GM19351 (cell line): ENCODE measurements around the gene FBXO36.
A peak's percentile ranks its signal among the peaks of the same experiment; 100 is the strongest.
"Not testable (repeated sequence)": the region's sequence is repeated elsewhere in the genome, so short reads cannot be mapped to it uniquely, and the experiment has no call there.

Source experiments
- ATAC-seq: cut with Tn5 transposase; IDR thresholded peaks from one replicate; pipeline ENCODE4 v1.9.1; 2021; ENCODE audit warnings: mild to moderate bottlenecking, moderate library complexity; ENCODE audit not compliant: unreplicated experiment

Gene FBXO36

DNA sequence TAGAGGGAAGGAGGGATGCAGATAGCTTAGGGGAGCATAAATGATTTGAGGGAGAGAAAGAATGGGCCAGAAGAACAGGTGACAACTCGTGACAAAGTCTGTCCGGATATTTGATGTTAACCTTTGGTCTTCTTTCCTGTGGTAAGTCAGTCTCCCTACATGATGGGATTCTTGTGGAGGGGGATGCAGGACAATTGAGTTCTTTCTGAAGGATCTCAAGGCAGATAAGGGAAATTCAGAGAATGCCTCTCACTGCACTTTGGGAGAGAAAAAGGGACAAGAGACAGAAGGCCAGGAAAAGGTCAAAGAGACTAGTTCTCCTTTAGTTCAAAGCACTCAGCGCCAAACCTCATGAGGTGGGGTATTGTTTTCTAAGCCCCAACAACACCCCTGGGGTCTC, 34.2 kb downstream of the FBXO36 start:
- no peak for ATAC-seq

DNA sequence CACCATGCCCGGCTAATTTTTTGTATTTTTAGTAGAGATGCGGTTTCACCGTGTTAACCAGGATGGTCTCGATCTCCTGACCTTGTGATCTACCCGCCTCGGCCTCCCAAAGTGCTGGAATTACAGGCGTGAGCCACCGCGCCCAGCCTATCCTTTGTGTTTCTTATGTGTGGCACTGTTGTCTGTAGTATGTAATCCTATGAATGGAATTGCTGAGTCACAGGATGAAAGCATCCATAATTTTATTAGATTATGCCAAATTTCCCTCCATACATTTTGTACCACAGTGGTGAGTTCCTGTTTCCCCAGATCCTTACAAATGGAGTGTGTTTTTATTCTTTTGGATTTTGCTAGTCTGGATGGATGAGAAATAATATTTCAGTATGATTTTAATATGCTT, 41.3 kb downstream of the FBXO36 start:
- ATAC-seq: not testable (repeated sequence)

DNA sequence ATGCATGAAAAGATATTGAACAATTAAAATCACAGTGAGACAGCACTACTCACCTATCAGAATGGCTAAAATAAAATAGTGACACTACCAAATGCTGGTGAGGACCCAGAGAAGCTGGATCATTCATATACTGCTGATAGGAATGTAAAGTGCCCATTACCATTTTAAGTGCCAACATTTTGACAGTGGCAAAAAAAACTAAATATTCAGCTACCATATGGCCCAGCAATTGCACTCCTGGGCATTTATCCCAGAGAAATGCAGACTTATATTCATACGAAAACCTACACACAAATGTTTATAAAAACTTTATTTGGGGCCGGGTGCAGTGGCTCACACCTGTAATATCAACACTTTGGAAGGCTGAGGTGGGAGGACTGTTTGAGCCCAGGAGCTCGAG, 47.6 kb downstream of the FBXO36 start:
- ATAC-seq: no peak

DNA sequence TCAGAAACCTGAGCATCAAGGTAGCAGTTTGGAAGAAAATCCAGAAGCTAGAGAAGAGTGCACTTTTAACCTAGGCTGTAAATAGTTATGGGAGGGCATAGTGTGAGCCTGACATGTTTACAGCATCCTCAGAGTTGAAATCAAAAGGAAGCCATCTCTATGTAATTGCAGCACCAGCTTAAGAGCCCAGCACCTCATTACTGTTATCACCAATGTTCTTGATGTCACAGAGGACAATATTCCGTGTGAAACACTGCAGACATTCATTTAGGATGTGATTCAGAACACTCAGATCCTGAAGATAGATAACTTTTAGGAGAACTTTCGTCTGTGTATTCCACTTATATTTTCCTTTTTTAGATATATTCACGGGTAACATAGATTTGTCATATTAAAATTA, 48.1 kb downstream of the FBXO36 start:
- no peak for ATAC-seq

DNA sequence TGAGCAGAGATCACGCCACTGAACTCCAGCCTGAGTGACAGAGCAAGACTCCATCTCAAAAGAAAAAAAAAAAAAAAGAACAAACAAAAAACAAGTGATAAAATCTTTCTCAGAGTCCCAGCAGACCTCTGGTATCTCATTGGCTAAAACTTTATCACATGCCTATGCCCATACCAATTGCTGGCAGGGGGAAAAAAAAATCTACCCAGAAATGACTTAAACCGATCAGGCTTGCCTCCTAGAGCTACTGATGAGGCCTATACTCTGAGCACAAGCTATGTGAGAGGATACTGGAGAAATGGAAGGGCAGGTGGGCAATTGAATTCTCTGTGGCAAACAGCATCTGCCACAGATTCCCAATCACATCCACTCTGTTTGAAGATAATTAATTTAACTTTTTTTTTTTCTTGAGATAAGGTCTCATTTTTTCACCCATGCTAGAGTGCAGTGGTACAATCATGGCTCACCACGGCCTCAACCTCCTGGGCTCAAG, 49.0 kb downstream of the FBXO36 start:
- no peak for ATAC-seq

DNA sequence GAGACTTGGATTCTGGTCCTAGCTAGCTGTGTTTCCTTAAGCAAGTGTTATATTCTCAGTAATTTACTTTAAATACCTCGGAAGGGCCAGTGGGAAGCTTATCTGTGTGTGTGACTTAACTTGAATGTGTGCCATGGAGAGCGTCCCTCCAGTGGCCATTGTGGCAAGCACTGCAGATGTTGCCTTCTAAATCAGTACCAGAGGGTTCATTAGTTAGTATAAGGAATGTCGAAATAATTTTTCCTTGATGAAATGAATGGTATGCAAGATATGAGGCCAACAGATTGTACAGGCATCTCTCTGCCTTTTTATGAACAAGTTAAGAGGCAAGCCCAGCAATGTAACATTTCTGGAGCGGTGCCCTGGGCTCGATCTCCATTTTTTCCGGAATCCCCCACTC, 52.0 kb downstream of the FBXO36 start:
- no peak for ATAC-seq

DNA sequence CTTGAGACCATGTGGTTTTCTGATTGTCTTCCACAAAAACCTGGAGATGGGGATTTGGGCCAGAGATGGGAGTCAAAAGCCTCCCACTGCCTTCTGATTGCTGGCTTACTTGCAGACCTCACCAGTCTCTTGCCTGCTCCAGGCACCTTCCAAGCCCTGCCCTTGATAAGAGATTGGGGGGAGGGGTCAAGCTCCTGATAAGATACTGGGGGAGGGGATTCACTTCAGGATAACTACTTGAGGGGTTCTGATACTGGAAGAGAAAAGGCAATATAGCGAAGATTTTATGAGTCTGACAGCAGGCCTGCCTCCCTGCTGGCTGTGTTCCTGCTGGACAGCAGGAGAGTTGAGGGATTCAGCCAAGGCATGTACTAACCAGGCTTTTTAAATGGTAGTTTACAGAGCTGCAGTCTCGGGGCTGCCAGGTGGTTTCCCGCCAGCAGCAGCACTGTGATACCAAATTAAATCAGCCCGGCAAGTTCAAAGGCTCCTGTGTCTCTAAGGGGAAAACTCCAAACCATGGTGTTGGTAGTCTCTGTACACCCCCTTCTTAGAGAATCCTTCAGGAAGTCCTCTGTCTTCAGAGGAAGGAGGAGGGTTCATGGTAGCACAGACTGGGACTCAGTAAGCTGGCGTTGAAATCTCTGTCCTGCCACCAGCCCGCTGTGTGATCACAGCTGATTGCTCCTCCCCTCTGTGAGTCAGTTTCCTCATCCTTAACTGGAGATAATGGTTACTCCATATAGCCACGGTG, 58.3 kb downstream of the FBXO36 start:
- ATAC-seq: peak; percentile 81

DNA sequence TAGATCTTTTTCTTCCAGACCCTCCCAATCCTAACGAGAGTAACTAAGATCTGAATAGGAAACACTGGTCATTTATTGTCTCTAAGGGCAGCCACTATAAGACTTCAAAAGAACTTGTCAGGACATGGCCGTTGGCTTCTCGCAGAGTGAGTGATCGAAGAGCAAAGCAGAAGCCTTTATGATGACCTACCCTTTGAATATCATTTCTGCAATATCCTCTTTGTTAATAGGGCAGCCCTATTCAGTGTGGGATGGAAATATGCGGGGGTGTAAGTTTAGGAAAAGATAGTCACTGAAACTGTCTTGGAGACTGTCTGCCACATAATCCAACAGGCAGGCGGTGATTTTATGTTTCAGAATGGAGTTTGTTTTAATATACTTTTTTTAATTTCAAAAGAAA, 70.9 kb downstream of the FBXO36 start:
- ATAC-seq: no peak

DNA sequence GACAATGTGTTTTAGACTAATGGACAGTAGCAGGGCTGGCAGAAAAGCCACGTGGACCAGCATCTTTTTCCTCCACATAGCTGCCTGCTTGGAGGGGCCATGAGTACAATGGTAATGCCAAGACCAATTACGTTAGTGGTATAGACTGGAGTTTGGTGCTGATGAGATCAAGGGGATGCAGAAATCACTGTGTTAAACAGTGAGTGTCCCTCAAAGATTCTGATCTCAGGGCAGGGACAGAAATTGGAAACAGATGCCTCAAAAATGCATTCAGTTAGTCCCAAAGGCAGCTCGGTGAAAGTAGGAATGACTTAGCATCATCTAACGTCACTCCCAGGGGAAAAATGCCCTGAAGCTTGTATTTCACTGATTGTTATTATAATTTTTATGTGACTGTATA, 74.0 kb downstream of the FBXO36 start:
- ATAC-seq: no peak

DNA sequence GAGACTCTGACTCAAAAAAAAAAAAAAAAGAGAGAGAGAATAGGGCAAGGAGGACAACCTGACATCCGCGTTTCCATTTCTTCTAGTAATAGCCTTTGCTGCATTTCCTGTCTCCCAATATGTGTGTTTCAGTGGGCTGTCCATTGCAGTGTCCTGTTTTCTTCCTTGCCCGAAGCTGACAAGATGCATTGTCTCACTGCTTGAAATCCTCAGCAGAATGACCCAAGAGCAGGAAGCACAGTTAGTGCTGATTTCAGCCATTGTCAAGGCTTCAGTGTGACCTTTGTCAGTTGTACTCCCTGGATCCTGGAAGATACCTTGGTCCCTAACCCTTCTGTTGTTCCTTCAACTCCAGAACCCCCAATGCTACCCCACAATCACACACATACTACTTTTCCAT, 75.3 kb downstream of the FBXO36 start:
- ATAC-seq: no peak

DNA sequence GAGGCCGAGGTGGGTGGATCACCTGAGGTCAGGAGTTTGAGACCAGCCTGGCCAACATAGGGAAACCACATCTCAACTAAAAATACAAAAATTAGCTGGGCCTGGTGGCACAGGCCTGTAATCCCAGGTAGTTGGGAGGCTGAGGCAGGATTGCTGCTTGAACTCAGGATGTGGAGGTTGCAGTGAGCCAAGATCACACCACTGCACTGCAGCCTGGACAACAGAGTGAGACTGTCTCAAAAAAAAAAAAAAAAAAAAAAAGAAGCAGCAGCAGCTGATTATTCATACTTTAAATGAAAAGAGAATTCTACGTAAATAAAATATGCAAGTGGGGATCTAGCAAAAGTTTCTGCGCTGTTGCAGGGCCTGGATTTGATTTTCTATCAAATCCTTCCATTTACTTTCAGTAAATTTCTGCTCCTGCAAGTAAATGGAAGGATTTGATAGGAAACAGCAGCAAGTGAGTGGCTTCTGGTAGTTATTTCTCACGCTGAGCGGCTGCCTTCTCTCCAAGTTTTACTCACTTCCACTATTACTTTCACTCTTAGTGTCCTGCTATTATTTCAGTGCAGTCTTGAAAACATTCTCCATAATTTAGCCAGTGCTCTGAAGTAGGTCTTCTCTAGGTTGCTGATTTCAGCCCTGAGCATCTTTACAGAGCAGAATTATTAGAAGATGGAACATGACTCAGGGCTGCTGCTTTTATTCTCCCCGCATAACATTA, 78.0 kb downstream of the FBXO36 start:
- peak; percentile 97 for ATAC-seq

DNA sequence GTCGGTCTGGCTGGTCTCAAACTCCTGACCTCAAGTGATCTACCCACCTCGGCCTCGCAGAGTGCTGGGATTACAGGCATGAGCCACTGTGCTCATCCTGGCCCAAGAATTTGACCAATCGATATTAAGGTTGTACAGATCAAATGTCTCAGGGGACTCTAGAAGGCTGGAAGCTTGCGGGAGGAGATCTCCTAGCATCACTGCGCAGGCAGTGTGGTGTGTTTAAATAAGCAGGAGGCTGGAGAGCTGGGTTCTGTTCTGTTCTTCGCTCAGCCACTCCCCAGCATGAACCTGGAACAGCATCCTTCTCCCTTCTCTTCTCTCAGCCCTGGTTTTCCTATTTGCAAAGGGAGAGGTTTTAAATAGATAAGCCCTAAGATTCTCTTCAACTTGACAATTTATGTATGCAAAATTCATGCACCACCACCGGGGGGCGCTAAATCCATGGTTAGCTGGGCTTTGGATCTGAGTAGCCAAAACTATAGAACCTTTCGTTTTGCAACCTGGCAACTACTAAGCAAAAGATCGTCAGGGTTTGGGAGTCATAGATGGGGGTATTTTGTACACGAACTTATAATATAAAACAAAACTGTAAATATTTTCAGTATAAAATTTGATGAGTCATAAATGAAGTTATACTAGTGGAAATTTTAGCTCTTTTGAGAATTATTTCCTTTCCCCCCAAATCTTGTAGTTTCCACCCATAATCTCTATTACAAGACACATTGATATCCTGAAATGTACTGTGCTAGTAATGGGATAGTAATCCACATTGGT, 85.8 kb downstream of the FBXO36 start:
- peak; percentile 68 for ATAC-seq

DNA sequence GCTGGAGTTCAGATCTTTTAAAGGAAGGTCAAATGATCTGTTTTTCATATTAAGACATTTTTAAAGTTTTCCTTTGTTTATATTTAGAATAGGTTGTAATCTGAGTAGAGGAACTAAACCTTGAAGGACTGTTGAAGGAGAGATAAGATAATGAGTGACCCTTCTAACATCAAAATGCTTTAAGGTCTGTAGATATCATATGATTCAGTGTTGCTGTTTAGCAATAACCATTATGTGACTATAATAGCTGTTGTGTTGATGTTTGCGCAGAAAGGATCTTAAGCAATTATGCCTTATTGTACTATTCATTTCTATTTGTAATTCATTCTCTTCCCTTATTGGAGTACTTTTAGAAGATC, 86.4 kb downstream of the FBXO36 start:
- no peak for ATAC-seq

DNA sequence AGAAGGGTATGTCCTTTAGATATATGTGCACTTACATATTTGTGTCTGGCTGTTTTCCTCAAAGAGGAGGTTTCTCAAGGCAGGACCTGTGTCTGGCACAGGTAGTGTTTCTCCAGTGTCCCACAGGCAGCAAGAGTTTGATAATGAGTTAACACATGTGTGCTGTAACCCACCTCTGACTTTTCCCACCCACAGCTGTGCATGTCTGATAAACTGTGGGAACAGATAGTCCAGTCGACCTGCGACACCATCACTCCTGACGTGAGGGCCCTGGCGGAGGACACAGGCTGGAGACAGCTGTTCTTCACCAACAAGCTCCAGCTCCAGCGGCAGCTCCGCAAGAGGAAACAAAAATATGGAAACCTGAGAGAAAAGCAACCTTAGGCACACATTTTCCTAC, 88.2 kb downstream of the FBXO36 start:
- no peak for ATAC-seq

DNA sequence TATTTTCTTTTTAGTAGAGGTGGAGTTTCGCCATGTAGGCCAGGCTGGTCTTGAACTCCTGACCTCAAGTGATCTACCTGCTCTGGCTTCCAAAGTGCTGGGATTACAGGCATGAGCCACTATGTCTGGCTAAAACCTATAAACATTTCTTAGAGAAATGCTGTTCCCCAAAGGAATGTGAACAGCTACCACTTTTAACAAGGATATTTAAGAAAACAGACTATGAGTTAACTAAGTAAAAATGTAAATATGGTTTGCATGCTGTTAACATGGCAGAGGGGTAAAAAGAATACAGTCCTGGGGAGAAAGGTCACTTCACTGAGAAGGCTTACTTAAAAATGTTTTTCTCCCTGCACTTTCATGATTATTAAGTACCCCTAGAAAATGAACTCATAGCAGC, 89.3 kb downstream of the FBXO36 start:
- no peak for ATAC-seq

DNA sequence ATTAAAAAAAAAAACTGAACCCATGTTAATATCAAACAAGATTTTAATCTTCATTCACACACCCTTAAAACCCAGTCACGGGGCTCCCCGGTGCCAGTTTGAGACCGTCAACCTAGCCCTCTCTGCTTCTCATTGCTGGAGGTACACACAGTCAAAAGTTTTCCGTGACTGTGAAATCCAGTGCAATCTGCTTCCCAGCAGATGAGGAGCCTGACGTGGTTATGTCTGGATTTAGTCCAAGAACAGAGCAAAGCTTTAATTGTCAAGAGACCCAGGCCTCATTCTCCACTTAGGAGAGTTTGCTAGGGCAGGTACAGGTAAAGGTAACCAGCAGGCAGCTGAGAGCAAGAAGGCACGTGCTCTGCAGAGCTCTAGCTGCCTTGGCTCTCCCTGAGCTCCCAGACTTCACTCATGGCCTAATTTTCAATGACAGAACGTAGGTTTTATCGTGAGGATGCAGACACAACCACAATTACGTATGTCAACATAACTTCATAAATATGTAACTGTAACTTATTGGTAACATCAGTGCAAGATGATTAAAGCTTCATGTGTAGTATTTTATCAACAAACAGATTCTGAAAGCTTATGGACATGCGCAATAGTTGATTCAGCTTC, 90.1 kb downstream of the FBXO36 start:
- ATAC-seq: no peak

DNA sequence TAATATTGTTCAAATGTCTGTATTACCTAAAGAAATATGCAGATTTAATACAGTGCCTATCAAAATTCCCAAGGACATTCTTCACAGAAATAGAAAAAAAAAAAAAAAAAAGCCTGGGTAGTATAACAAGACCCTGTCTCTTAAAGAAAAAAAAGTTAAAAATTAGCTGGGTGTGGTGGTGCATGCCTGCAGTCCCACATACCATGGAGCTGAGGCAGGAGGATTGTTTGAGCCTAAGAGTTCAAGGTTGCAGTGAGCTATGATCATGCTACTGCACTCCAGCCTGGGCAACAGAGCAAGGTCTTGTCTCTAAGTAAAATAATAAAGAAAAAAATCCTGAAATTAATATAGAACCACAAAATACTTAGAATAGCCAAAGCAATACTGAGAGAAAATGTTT, 94.5 kb downstream of the FBXO36 start:
- ATAC-seq: no peak

DNA sequence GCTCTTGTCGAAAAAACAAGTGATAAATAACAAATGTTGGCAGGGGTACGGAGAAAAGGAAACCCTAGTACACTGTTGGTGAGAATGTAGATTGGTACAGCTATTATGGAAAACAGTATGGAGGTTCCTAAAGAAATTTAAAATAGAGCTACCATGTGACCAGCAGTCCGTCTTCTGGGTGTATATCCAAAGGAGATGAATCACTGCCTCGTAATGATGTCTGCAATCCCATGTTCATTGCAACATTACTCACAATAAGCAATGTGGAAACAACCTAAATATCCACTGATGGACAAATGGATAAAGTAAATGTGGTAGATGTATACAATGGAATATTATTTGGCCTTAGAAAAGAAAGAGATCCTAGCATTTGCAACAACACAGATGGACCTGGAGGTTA, 95.8 kb downstream of the FBXO36 start:
- no peak for ATAC-seq

DNA sequence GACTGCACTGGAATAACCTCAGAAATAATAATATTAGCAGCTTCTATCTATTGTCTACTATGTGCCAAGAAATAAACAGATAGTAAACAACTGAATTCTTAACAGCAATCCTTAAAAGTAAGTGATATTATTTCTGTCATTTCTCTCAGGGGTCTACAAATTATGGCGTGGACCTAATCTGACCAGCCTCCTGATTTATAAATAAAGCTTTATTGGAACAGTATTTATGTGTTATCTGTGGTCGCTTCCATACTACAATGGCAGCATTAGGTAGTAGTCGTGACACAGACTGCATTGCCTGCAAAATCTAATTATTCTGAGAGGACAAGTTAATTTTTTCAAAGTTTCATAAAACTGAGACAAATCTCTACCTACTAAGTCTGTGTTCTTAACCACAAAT, 97.4 kb downstream of the FBXO36 start:
- ATAC-seq: no peak

DNA sequence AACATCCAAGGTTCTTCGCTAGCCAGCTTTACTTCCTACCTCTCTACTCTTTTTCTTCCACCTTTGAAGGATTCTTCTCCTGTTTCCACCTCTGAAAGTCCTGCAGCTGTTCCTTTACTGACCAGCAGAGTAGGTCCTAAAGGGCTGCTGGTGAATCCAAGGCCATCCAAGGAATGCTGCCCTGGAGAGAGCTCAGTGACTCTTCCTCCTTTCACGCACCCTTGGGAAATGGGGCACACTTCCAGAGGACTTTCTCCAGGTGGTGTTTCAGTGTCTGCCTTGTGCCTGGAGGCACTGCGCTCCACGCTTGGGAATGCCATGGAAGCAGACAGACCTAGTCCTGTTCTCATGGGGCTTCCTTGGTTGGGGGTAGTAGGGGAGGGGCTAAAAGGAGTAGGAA, 101.0 kb downstream of the FBXO36 start:
- no peak for ATAC-seq

DNA sequence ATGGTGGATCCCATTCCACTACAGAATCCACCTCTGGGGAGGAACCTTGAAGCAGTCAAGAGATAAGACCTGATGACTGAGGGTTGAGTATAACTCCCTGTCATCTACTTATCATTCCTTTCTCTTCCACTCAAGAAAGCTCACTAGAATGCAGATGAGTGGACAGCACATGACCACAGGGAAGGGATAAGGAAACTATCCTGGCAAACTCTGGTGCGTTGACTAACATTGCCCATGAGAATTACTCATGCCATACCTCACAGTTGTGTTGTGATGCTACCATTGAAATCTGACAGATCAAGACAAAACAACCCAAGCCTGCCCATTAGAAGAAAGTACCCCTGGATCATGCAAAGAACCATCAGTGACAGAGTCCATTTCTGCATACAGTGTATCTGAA, 119.9 kb downstream of the FBXO36 start:
- ATAC-seq: no peak
